K562 (cell line): ENCODE measurements around the gene VDR. TPM values are rescaled to one million over a fixed set of nuclear protein-coding genes. Genes with fewer than 3 reads are reported as not detected.

ENCODE experiments used
- ARID1B ChIP-seq: fragments of 450-650 bp; IDR thresholded peaks from 2 replicates; pipeline ENCODE4 v1.6.1; 2016; ENCODE audit warnings: antibody characterized with exemption, mild to moderate bottlenecking, inconsistent platforms
- CBX5 ChIP-seq: IDR thresholded peaks from 2 replicates; pipeline ENCODE4 v1.6.1; 2014; ENCODE audit warnings: low read depth, borderline replicate concordance
- CBX8 ChIP-seq: fragments of 200-600 bp; sonication (generic); IDR thresholded peaks from 2 replicates; pipeline ENCODE4 v1.6.1; 2012; ENCODE audit warnings: borderline replicate concordance, mixed run types, low read depth, mild to moderate bottlenecking, moderate library complexity, mixed read lengths, low read length, control low read depth, inconsistent platforms; ENCODE audit not compliant: poor library complexity, severe bottlenecking; ENCODE audit errors: extremely low read depth
- KHSRP ChIP-seq: fragments of 450-650 bp; IDR thresholded peaks from 2 replicates; pipeline ENCODE4 v1.6.1; 2017
- NCOA4 ChIP-seq: fragments of 450-650 bp; IDR thresholded peaks from 2 replicates; pipeline ENCODE4 v1.6.1; 2018; ENCODE audit warnings: mild to moderate bottlenecking; ENCODE audit not compliant: partially characterized antibody
- NUFIP1 ChIP-seq: fragments of 450-650 bp; IDR thresholded peaks from 2 replicates; pipeline ENCODE4 v1.6.1; 2018; ENCODE audit not compliant: partially characterized antibody
- SAP30 ChIP-seq: fragments of 200-600 bp; sonication (generic); IDR thresholded peaks from 2 replicates; pipeline ENCODE4 v1.6.1; 2012; ENCODE audit warnings: borderline replicate concordance, low read depth, mild to moderate bottlenecking, moderate library complexity, low read length, control low read depth, inconsistent platforms; ENCODE audit not compliant: insufficient read depth, poor library complexity, severe bottlenecking
- STAT5B ChIP-seq: fragments of 250-450 bp; sonication (Bioruptor Pico); IDR thresholded peaks from 2 replicates; pipeline ENCODE4 v1.8.0; 2021; ENCODE audit warnings: mild to moderate bottlenecking, inconsistent platforms
- TAF15 ChIP-seq: fragments of 200-400 bp; formaldehyde crosslinking; IDR thresholded peaks from 2 replicates; pipeline ENCODE4 v1.6.1; 2017; ENCODE audit warnings: mild to moderate bottlenecking, low read depth, low read length, moderate library complexity
- ZBTB7A ChIP-seq: IDR thresholded peaks from 2 replicates; pipeline ENCODE4 v1.6.1; 2011; ENCODE audit warnings: low read depth, mild to moderate bottlenecking, low read length, moderate library complexity, borderline replicate concordance; ENCODE audit not compliant: control insufficient read depth
- ZNF197 ChIP-seq: fragments of 200-800 bp; sonication (Bioruptor generic); IDR thresholded peaks from 2 replicates; pipeline ENCODE4 v1.6.1; 2016; ENCODE audit warnings: low read depth, missing genetic modification characterization, missing compliant biosample characterization
- ZNF583 ChIP-seq: fragments of 250-450 bp; sonication (Bioruptor Pico); IDR thresholded peaks from 2 replicates; pipeline ENCODE4 v1.4.0; 2020
- ZNF609 ChIP-seq: sonication (generic); formaldehyde crosslinking; IDR thresholded peaks from 2 replicates; pipeline ENCODE4 v1.8.1; 2023; ENCODE audit warnings: missing genetic modification reagents, mild to moderate bottlenecking, borderline replicate concordance
- polyA plus RNA-seq, 8 experiments: library from polyadenylated mRNA; depleted of rRNA in 4 of 8; stranded (reverse) in 5 of 8; unstranded in 3 of 8; fragments of >200 nt; fragmentation: Nextera tagmentation in 2 of 8; fragmentation: Illumina TruSeq in 1 of 8; extraction: Ambion mirVana in 2 of 8; extraction: Trizol in 1 of 8; gene quantifications; 2 replicates each; pipeline versions ENCODE4 v1.2.1 to v1.2.3, GENCODE V29; 2011 to 2014; ENCODE audit warnings: inconsistent platforms in 1 of 8, missing spikeins in 1 of 8
- total RNA-seq, 7 experiments: library from RNA; depleted of rRNA in 6 of 7; stranded (reverse); fragments of >200 nt in 6 of 7; fragmentation: Illumina TruSeq in 2 of 7; extraction: Trizol in 2 of 7; gene quantifications; 2 replicates each; pipeline versions ENCODE4 v1.2.1 to v1.2.3, GENCODE V29; 2011 to 2021; ENCODE audit warnings: low replicate concordance in 1 of 7
- TF ChIP-seq, protein P1 (sequence below): fragments of 250-450 bp; sonication (Bioruptor Pico); IDR thresholded peaks from 2 replicates; pipeline ENCODE4 v1.5.0; 2022; ENCODE audit warnings: mild to moderate bottlenecking
- TF ChIP-seq, protein P2 (sequence below): fragments of 150-350 bp; conservative IDR thresholded peaks from 2 replicates; pipeline ENCODE4 v1.6.1; 2014; ENCODE audit warnings: low read length

The VDR gene
- total and polyA plus RNA-seq, 9 of the 15 experiments (the other 6 are each of a cell fraction or from before 2014, with no cell fraction given) = 0.61 to 4.8 (median 2.0) TPM

GRCh38 chr12:47812797-47813510 is 91.8 kb downstream of the VDR start (continued):
- TF ChIP-seq SAP30 (no peak), KHSRP (no peak), ZBTB7A (peak; percentile 100), ZNF583 (CRISPR knock-in tag) (no peak), CBX8 (no peak), TAF15 (no peak), STAT5B (CRISPR knock-in tag) (no peak), NCOA4 (no peak), ZNF609 (CRISPR knock-in tag) (no peak), CBX5 (no peak), ZNF197 (no peak), ARID1B (peak; percentile 59), NUFIP1 (no peak)
- TF ChIP-seq, protein P1, sequence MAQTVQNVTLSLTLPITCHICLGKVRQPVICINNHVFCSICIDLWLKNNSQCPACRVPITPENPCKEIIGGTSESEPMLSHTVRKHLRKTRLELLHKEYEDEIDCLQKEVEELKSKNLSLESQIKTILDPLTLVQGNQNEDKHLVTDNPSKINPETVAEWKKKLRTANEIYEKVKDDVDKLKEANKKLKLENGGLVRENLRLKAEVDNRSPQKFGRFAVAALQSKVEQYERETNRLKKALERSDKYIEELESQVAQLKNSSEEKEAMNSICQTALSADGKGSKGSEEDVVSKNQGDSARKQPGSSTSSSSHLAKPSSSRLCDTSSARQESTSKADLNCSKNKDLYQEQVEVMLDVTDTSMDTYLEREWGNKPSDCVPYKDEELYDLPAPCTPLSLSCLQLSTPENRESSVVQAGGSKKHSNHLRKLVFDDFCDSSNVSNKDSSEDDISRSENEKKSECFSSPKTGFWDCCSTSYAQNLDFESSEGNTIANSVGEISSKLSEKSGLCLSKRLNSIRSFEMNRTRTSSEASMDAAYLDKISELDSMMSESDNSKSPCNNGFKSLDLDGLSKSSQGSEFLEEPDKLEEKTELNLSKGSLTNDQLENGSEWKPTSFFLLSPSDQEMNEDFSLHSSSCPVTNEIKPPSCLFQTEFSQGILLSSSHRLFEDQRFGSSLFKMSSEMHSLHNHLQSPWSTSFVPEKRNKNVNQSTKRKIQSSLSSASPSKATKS = no peak
- TF ChIP-seq, protein P2, sequence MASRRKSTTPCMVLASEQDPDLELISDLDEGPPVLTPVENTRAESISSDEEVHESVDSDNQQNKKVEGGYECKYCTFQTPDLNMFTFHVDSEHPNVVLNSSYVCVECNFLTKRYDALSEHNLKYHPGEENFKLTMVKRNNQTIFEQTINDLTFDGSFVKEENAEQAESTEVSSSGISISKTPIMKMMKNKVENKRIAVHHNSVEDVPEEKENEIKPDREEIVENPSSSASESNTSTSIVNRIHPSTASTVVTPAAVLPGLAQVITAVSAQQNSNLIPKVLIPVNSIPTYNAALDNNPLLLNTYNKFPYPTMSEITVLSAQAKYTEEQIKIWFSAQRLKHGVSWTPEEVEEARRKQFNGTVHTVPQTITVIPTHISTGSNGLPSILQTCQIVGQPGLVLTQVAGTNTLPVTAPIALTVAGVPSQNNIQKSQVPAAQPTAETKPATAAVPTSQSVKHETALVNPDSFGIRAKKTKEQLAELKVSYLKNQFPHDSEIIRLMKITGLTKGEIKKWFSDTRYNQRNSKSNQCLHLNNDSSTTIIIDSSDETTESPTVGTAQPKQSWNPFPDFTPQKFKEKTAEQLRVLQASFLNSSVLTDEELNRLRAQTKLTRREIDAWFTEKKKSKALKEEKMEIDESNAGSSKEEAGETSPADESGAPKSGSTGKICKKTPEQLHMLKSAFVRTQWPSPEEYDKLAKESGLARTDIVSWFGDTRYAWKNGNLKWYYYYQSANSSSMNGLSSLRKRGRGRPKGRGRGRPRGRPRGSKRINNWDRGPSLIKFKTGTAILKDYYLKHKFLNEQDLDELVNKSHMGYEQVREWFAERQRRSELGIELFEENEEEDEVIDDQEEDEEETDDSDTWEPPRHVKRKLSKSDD = no peak
